B cell (primary cell): Measurements from ENCODE around the gene NOSIP. TPM values are rescaled to one million over a fixed set of nuclear protein-coding genes. Genes with fewer than 3 reads are reported as not detected.

ENCODE experiments used
- ATAC-seq: fragments of 200-7000 bp; cut with Tn5 transposase; one replicate; pipeline ENCODE4 v1.10.0; 2021; ENCODE audit warnings: low read depth, mild to moderate bottlenecking, moderate number of reproducible peaks, moderate library complexity
- CTCF ChIA-PET: fragments of 350-600 bp; sonication (Branson Sonifier 250); formaldehyde crosslinking; loops from one replicate; lab custom pipeline; 2021; ENCODE audit warnings: antibody characterized with exemption, inconsistent platforms; lab: Charles Lee
- POLR2A ChIA-PET: fragments of 350-600 bp; sonication (Branson Sonifier 250); formaldehyde crosslinking; loops from one replicate; lab custom pipeline; 2021; ENCODE audit warnings: antibody characterized with exemption; lab: Charles Lee
- DNase-seq: peaks from one replicate; pipeline ENCODE4 v3.0.0; 2013
- H2AFZ ChIP-seq: 2 replicates; pipeline ENCODE4 v1.6.1; 2012; ENCODE audit warnings: mild to moderate bottlenecking, low read depth, low read length; ENCODE audit not compliant: insufficient read depth, poor library complexity, severe bottlenecking
- H3K27ac ChIP-seq, 2 donors: 1 replicate in 1 of 2; 2 replicates in 1 of 2; pipeline ENCODE4 v1.5.1; 2012 to 2013; ENCODE audit warnings: low read length in 2 of 2, mild to moderate bottlenecking in 2 of 2, moderate library complexity in 1 of 2
- H3K27me3 ChIP-seq, 4 experiments: fragments of 200-600 bp in 1 of 4; sonication (generic) in 1 of 4; replicated peaks in 1 of 4; 1 replicate in 2 of 4; 2 replicates in 2 of 4; pipeline versions ENCODE4 v1.6.1 to v1.7.0; 2013 to 2016; ENCODE audit warnings: low read length in 3 of 4, mild to moderate bottlenecking in 2 of 4, mixed read lengths in 1 of 4, moderate library complexity in 1 of 4; ENCODE audit not compliant: insufficient read depth in 4 of 4, control insufficient read depth in 3 of 4; ENCODE audit errors: control extremely low read depth in 1 of 4
- H3K36me3 ChIP-seq, 2 experiments: replicated peaks in 1 of 2; 1 replicate in 1 of 2; 2 replicates in 1 of 2; pipeline versions ENCODE4 v1.6.1 to v1.7.1; 2013; ENCODE audit warnings: low read length in 1 of 2; ENCODE audit not compliant: insufficient read depth in 2 of 2, control insufficient read depth in 1 of 2; ENCODE audit errors: control extremely low read depth in 1 of 2, extremely low read depth in 1 of 2
- H3K4me1 ChIP-seq, 2 donors: fragments of 200-600 bp in 1 of 2; sonication (generic) in 1 of 2; 1 replicate in 1 of 2; 2 replicates in 1 of 2; pipeline versions ENCODE4 v1.5.1 to v1.6.1; 2013 to 2017; ENCODE audit warnings: low read length in 2 of 2; ENCODE audit not compliant: control insufficient read depth in 2 of 2, insufficient read depth in 2 of 2
- H3K4me2 ChIP-seq: replicated peaks from 2 replicates; pipeline ENCODE3; 2012; ENCODE audit warnings: mild to moderate bottlenecking, low read depth, low read length; ENCODE audit not compliant: poor library complexity, severe bottlenecking
- H3K4me3 ChIP-seq, 5 experiments: fragments of 200-600 bp in 1 of 5; sonication (generic) in 1 of 5; 1 replicate in 3 of 5; 2 replicates in 2 of 5; pipeline versions ENCODE4 v1.5.1 to v1.7.0; 2011 to 2016; ENCODE audit warnings: low read length in 4 of 5, mild to moderate bottlenecking in 4 of 5, low read depth in 2 of 5, control low read depth in 1 of 5, moderate library complexity in 1 of 5; ENCODE audit not compliant: insufficient read depth in 1 of 5; ENCODE audit errors: control extremely low read depth in 1 of 5, extremely low read depth in 1 of 5
- H3K79me2 ChIP-seq: fragments of 200-600 bp; sonication (generic); one replicate; pipeline ENCODE4 v1.6.0; 2016; ENCODE audit warnings: low read length; ENCODE audit not compliant: control insufficient read depth, insufficient read depth
- H3K9ac ChIP-seq: fragments of 200-600 bp; sonication (generic); 2 replicates; pipeline ENCODE4 v1.6.1; 2017; ENCODE audit warnings: mild to moderate bottlenecking, low read length, moderate library complexity
- H3K9me3 ChIP-seq, 3 donors: one replicate each; pipeline versions ENCODE4 v1.6.1 to v1.7.1; 2013; ENCODE audit warnings: low read length in 2 of 3; ENCODE audit not compliant: control insufficient read depth in 2 of 3, insufficient read depth in 1 of 3; ENCODE audit errors: control extremely low read depth in 1 of 3
- H4K20me1 ChIP-seq: 2 replicates; pipeline ENCODE4 v1.6.0; 2012; ENCODE audit warnings: mild to moderate bottlenecking, low read length; ENCODE audit not compliant: insufficient read depth, control insufficient read depth, poor library complexity, severe bottlenecking
- H3K27ac Mint-ChIP-seq: one replicate; pipeline ENCODE4 v1.8.0; 2021; ENCODE audit warnings: mixed read lengths
- H3K27me3 Mint-ChIP-seq: one replicate; pipeline ENCODE4 v1.8.0; 2021; ENCODE audit warnings: mixed read lengths
- H3K4me1 Mint-ChIP-seq: one replicate; pipeline ENCODE4 v1.8.0; 2021; ENCODE audit warnings: mixed read lengths
- H3K4me3 Mint-ChIP-seq: one replicate; pipeline ENCODE4 v1.8.0; 2021; ENCODE audit warnings: mixed read lengths
- H3K9me3 Mint-ChIP-seq: one replicate; pipeline ENCODE4 v1.8.0; 2022; ENCODE audit warnings: mixed read lengths; ENCODE audit not compliant: insufficient read depth
- EZH2 ChIP-seq: IDR thresholded peaks from 2 replicates; pipeline ENCODE4 v1.6.1; 2012; ENCODE audit warnings: borderline replicate concordance, low read depth, mild to moderate bottlenecking, moderate library complexity, low read length; ENCODE audit not compliant: insufficient read depth, poor library complexity, severe bottlenecking
- WGBS: methylation state at CpG from one replicate; pipeline ENCODE4 v1.1.5; 2013; ENCODE audit warnings: missing lambda C conversion rate; ENCODE audit not compliant: insufficient coverage; 5-methylcytosine and 5-hydroxymethylcytosine counted together
- intact Hi-C: fragments of 100-400 bp; cut with micrococcal nuclease; formaldehyde crosslinking; loops from one replicate; pipeline ENCODE4 v1.10.0; 2022
- polyA plus RNA-seq: library from polyadenylated mRNA; depleted of rRNA; stranded (reverse); fragments of >200 nt; gene quantifications from 2 replicates; pipeline ENCODE4 v1.2.3, GENCODE V29; 2012
- total RNA-seq, 2 donors: library from RNA; stranded (reverse); fragments of 120-200 nt in 1 of 2; gene quantifications; 1 replicate in 1 of 2; 2 replicates in 1 of 2; pipeline versions ENCODE4 v1.2.3 to v1.2.4, GENCODE V29; 2013 to 2022
- TF ChIP-seq, protein P1 (sequence below): fragments of 200-600 bp; IDR thresholded peaks from one replicate; pipeline ENCODE4 v1.8.0; 2022; ENCODE audit warnings: antibody characterized with exemption, mild to moderate bottlenecking

Gene NOSIP
- total and polyA plus RNA-seq, 2 donors (not counting 1 experiment from before 2014, with no cell fraction given) = 55.5 to 135 TPM

DNA sequence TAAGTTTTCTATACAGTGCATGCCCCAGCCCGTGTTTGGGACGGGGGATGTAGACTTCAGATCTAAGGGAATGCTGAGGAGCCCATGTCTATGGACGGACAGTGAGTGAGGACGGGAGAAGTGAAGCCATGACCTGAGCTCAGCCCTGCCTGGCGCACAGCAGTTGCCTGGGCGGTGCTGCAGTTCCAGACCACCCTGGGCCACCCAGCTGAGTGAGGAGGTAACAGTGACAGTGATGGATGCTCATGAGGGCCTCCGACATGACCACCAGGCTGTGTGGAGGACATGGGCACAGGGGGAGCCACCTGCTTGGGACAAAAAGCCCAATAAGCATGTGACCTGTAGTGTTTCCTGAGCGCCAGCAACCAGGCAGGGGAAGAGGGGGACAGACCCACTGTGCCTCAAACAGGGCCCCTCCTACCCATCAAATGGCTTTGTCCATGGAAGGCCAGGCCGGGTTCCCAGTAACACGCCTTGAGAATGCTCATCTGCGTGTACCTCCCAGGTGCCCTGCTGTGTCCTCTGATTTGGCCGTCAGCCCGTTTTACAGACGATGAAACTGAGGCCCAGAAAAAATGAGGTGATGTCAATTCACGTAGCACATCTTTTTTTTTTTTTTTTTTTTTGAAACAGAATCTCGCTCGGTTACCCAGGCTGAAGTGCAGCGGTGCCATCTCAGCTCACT lies 22.6 kb downstream of the NOSIP start:
- TF ChIP-seq, protein P1, sequence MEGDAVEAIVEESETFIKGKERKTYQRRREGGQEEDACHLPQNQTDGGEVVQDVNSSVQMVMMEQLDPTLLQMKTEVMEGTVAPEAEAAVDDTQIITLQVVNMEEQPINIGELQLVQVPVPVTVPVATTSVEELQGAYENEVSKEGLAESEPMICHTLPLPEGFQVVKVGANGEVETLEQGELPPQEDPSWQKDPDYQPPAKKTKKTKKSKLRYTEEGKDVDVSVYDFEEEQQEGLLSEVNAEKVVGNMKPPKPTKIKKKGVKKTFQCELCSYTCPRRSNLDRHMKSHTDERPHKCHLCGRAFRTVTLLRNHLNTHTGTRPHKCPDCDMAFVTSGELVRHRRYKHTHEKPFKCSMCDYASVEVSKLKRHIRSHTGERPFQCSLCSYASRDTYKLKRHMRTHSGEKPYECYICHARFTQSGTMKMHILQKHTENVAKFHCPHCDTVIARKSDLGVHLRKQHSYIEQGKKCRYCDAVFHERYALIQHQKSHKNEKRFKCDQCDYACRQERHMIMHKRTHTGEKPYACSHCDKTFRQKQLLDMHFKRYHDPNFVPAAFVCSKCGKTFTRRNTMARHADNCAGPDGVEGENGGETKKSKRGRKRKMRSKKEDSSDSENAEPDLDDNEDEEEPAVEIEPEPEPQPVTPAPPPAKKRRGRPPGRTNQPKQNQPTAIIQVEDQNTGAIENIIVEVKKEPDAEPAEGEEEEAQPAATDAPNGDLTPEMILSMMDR = no peak
- no peak for TF ChIP-seq EZH2
- H3K9me3 Mint-ChIP-seq = no peaks in the 10 kb centered on the region
- Histone ChIP-seq H3K9ac (no peak overlapping the region), H3K4me3 (no peak overlapping the region), H3K27me3 (no peaks in the 10 kb centered on the region), H2AFZ (no peak overlapping the region), H3K36me3 (peaks cover 4 to 51% of the 10 kb centered on the region in 2 experiments), H3K4me2 (no peak overlapping the region), H3K4me1 (peaks cover 15 to 34% of the 10 kb centered on the region in 2 donors), H3K9me3 (no peaks in the 10 kb centered on the region), H4K20me1 (peaks cover 4% of the 10 kb centered on the region), H3K79me2 (peaks cover 25% of the 10 kb centered on the region), H3K27ac (no peak overlapping the region)
- DNase-seq = no peak
- no peak for ATAC-seq
- no peak overlapping the region for H3K27ac Mint-ChIP-seq
- H3K27me3 Mint-ChIP-seq = no peaks in the 10 kb centered on the region
- CTCF ChIA-PET = interaction anchor here (0.7 to 6.0 kb wide), 7 partner anchors 10 to 430 kb away, joined by 3 to 54 read pairs (median 5); no protein-coding TSS in a partner anchor
- POLR2A ChIA-PET = interaction anchor here (0.6 kb wide), 1 partner anchor 651 kb away, joined by 3 read pairs; no protein-coding TSS in a partner anchor
- 96% methylated on average over 14 of the region's 18 CpGs for WGBS
- intact Hi-C loops = no loop called here
- peaks cover 32% of the 10 kb centered on the region for H3K4me1 Mint-ChIP-seq
- H3K4me3 Mint-ChIP-seq = no peak overlapping the region
